IPS-15b (cell line): ENCODE measurements around the gene MPDZ.

Experiments used
- H3K27me3 ChIP-seq: one replicate; pipeline ENCODE4 v1.6.1; 2013; ENCODE audit warnings: low read length; ENCODE audit not compliant: control insufficient read depth, insufficient read depth
- H3K36me3 ChIP-seq: one replicate; pipeline ENCODE4 v1.6.1; 2013; ENCODE audit warnings: low read length; ENCODE audit not compliant: control insufficient read depth, insufficient read depth
- H3K4me1 ChIP-seq: one replicate; pipeline ENCODE4 v1.6.1; 2013; ENCODE audit warnings: mild to moderate bottlenecking, low read length; ENCODE audit not compliant: control insufficient read depth, insufficient read depth
- H3K4me3 ChIP-seq: one replicate; pipeline ENCODE4 v1.5.1; 2013; ENCODE audit warnings: low read depth, low read length
- H3K9ac ChIP-seq: one replicate; pipeline ENCODE4 v1.6.1; 2013; ENCODE audit warnings: low read depth, mild to moderate bottlenecking, low read length
- H3K9me3 ChIP-seq: one replicate; pipeline ENCODE4 v1.6.1; 2013; ENCODE audit warnings: mild to moderate bottlenecking, low read length; ENCODE audit not compliant: control insufficient read depth, insufficient read depth

Gene MPDZ

GRCh38 chr9:13174906-13175639 is 104.4 kb downstream of the MPDZ start:
- Histone ChIP-seq H3K9ac (no peak overlapping the region), H3K27me3 (no peaks in the 10 kb centered on the region), H3K4me3 (no peak overlapping the region), H3K36me3 (no peaks in the 10 kb centered on the region), H3K9me3 (no peaks in the 10 kb centered on the region), H3K4me1 (no peaks in the 10 kb centered on the region)

- no peaks in the 10 kb centered on the region for H3K36me3 ChIP-seq
Measured at GRCh38 chr9:13173553-13173952, 105.9 kb downstream of the MPDZ start.

GRCh38 chr9:13171261-13171660 is 108.2 kb downstream of the MPDZ start:
- H3K27me3 ChIP-seq: no peaks in the 10 kb centered on the region
- no peaks in the 10 kb centered on the region for H3K4me1 ChIP-seq
- no peaks in the 10 kb centered on the region for H3K36me3 ChIP-seq

More at GRCh38 chr9:13173553-13173952, 105.9 kb downstream of the MPDZ start:
- Histone ChIP-seq H3K9ac (no peak overlapping the region), H3K9me3 (no peaks in the 10 kb centered on the region), H3K4me3 (no peak overlapping the region), H3K27me3 (no peaks in the 10 kb centered on the region), H3K4me1 (no peaks in the 10 kb centered on the region)

GRCh38 chr9:13166996-13167395 is 112.5 kb downstream of the MPDZ start:
- H3K4me1 ChIP-seq: peaks cover 6% of the 10 kb centered on the region
- no peaks in the 10 kb centered on the region for H3K36me3 ChIP-seq
- H3K4me3 ChIP-seq: no peak overlapping the region
- H3K9ac ChIP-seq: no peak overlapping the region
- no peaks in the 10 kb centered on the region for H3K9me3 ChIP-seq
- H3K27me3 ChIP-seq: no peaks in the 10 kb centered on the region

More at GRCh38 chr9:13171261-13171660, 108.2 kb downstream of the MPDZ start:
- Histone ChIP-seq H3K9me3 (no peaks in the 10 kb centered on the region), H3K4me3 (no peak overlapping the region), H3K9ac (no peak overlapping the region)

- H3K9ac ChIP-seq: no peak overlapping the region
- peaks cover 9% of the 10 kb centered on the region for H3K4me1 ChIP-seq
- H3K36me3 ChIP-seq: no peaks in the 10 kb centered on the region
- H3K27me3 ChIP-seq: no peaks in the 10 kb centered on the region
- no peak overlapping the region for H3K4me3 ChIP-seq
- no peaks in the 10 kb centered on the region for H3K9me3 ChIP-seq
Measured at GRCh38 chr9:13165956-13166355, 113.5 kb downstream of the MPDZ start.

- Histone ChIP-seq H3K9ac (no peak overlapping the region), H3K27me3 (no peaks in the 10 kb centered on the region), H3K9me3 (no peaks in the 10 kb centered on the region), H3K4me1 (peaks cover 9% of the 10 kb centered on the region), H3K36me3 (no peaks in the 10 kb centered on the region), H3K4me3 (no peak overlapping the region)
Measured at GRCh38 chr9:13165236-13165945, 114.1 kb downstream of the MPDZ start.

GRCh38 chr9:13163946-13164345 is 115.5 kb downstream of the MPDZ start:
- Histone ChIP-seq H3K27me3 (no peaks in the 10 kb centered on the region), H3K4me1 (peaks cover 9% of the 10 kb centered on the region), H3K9ac (no peak overlapping the region), H3K9me3 (no peaks in the 10 kb centered on the region), H3K4me3 (no peak overlapping the region), H3K36me3 (no peaks in the 10 kb centered on the region)

- Histone ChIP-seq H3K27me3 (no peaks in the 10 kb centered on the region), H3K4me3 (no peak overlapping the region), H3K9me3 (no peaks in the 10 kb centered on the region), H3K4me1 (peaks cover 9% of the 10 kb centered on the region), H3K36me3 (no peaks in the 10 kb centered on the region), H3K9ac (no peak overlapping the region)
Measured at GRCh38 chr9:13163287-13163686, 116.2 kb downstream of the MPDZ start.

GRCh38 chr9:13160051-13160450 is 119.4 kb downstream of the MPDZ start:
- no peaks in the 10 kb centered on the region for H3K9me3 ChIP-seq
- H3K36me3 ChIP-seq: peaks cover 2% of the 10 kb centered on the region
- H3K27me3 ChIP-seq: no peaks in the 10 kb centered on the region
- no peak overlapping the region for H3K9ac ChIP-seq
- H3K4me3 ChIP-seq: no peak overlapping the region
- peaks cover 9% of the 10 kb centered on the region for H3K4me1 ChIP-seq

GRCh38 chr9:13158986-13159385 is 120.5 kb downstream of the MPDZ start:
- Histone ChIP-seq H3K27me3 (no peaks in the 10 kb centered on the region), H3K4me3 (no peak overlapping the region), H3K9ac (no peak overlapping the region), H3K4me1 (peaks cover 9% of the 10 kb centered on the region), H3K36me3 (peaks cover 2% of the 10 kb centered on the region), H3K9me3 (no peaks in the 10 kb centered on the region)

- Histone ChIP-seq H3K4me1 (no peaks in the 10 kb centered on the region), H3K27me3 (no peaks in the 10 kb centered on the region), H3K4me3 (no peak overlapping the region), H3K9me3 (no peaks in the 10 kb centered on the region), H3K9ac (no peak overlapping the region), H3K36me3 (peaks cover 8% of the 10 kb centered on the region)
Measured at GRCh38 chr9:13151489-13151888, 128.0 kb downstream of the MPDZ start.

GRCh38 chr9:13149454-13149853 is 130.0 kb downstream of the MPDZ start:
- no peak overlapping the region for H3K4me3 ChIP-seq
- H3K4me1 ChIP-seq: no peaks in the 10 kb centered on the region
- no peaks in the 10 kb centered on the region for H3K27me3 ChIP-seq
- no peak overlapping the region for H3K9ac ChIP-seq
- H3K36me3 ChIP-seq: peaks cover 6% of the 10 kb centered on the region
- no peaks in the 10 kb centered on the region for H3K9me3 ChIP-seq
